IMR-90 (cell line): ENCODE results near the gene RALGAPA1. TPM values are rescaled to one million over a fixed set of nuclear protein-coding genes. Genes with fewer than 3 reads are reported as not detected.
A peak's percentile ranks its signal among the peaks of the same experiment; 100 is the strongest.

ENCODE experiments used
- ATAC-seq: fragments of 200-7000 bp; cut with Tn5 transposase; 2 replicates; pipeline ENCODE4 v1.9.1; 2020; ENCODE audit warnings: low read depth, mild to moderate bottlenecking, moderate library complexity
- BruUV-seq: library from RNA; stranded (reverse); fragments of 400-500 nt; replicated peaks from 2 replicates; lab custom pipeline; 2021; lab: Mats Ljungman, UMichigan
- CTCF ChIA-PET: fragments of 300-600 bp; formaldehyde crosslinking; extraction: SDS; loops from one replicate; lab custom pipeline; 2021; ENCODE audit warnings: antibody characterized with exemption; lab: Yijun Ruan, JAX
- POLR2A ChIA-PET: fragments of 300-600 bp; sonication (Branson Sonifier 250); formaldehyde crosslinking; loops from one replicate; lab custom pipeline; 2022; ENCODE audit warnings: antibody characterized with exemption; ENCODE audit not compliant: unreplicated experiment; lab: Charles Lee
- DNase-seq: peaks from one replicate; pipeline ENCODE4 v3.0.0; 2013
- H2AFZ ChIP-seq: replicated peaks from 2 replicates; pipeline ENCODE3; 2013; ENCODE audit warnings: low read length, mild to moderate bottlenecking; ENCODE audit not compliant: poor library complexity
- H2AK5ac ChIP-seq: 2 replicates; pipeline ENCODE4 v1.6.1; 2013; ENCODE audit warnings: low read depth, low read length, inconsistent platforms
- H2AK9ac ChIP-seq: replicated peaks from 2 replicates; pipeline ENCODE3; 2013; ENCODE audit warnings: mild to moderate bottlenecking, low read depth, low read length, moderate library complexity; ENCODE audit not compliant: poor library complexity
- H2BK120ac ChIP-seq: 2 replicates; pipeline ENCODE4 v1.6.1; 2013; ENCODE audit warnings: low read depth, low read length, inconsistent platforms
- H2BK15ac ChIP-seq: 3 replicates; pipeline ENCODE4 v1.6.1; 2013; ENCODE audit warnings: low read depth, low read length, inconsistent platforms
- H2BK20ac ChIP-seq: 2 replicates; pipeline ENCODE4 v1.6.1; 2013; ENCODE audit warnings: low read depth, mild to moderate bottlenecking, inconsistent platforms, low read length, moderate library complexity
- H2BK5ac ChIP-seq: 2 replicates; pipeline ENCODE4 v1.6.1; 2013; ENCODE audit warnings: mild to moderate bottlenecking, low read depth, low read length, inconsistent platforms; ENCODE audit not compliant: poor library complexity, severe bottlenecking
- H3K14ac ChIP-seq: replicated peaks from 2 replicates; pipeline ENCODE4 v1.6.1; 2013; ENCODE audit warnings: low read depth, low read length, inconsistent platforms
- H3K18ac ChIP-seq: 2 replicates; pipeline ENCODE4 v1.6.1; 2013; ENCODE audit warnings: low read depth, low read length, control low read depth
- H3K23ac ChIP-seq: 2 replicates; pipeline ENCODE4 v1.6.1; 2013; ENCODE audit warnings: low read depth, low read length, inconsistent platforms
- H3K27ac ChIP-seq: 2 replicates; pipeline ENCODE4 v1.5.1; 2013; ENCODE audit warnings: mild to moderate bottlenecking, control low read depth, low read length; ENCODE audit not compliant: insufficient read depth
- H3K27me3 ChIP-seq: 2 replicates; pipeline ENCODE4 v1.6.1; 2013; ENCODE audit warnings: low read length; ENCODE audit not compliant: control insufficient read depth, insufficient read depth
- H3K36me3 ChIP-seq: 2 replicates; pipeline ENCODE4 v1.6.1; 2013; ENCODE audit warnings: low read length, mixed read lengths; ENCODE audit not compliant: control insufficient read depth, insufficient read depth
- H3K4ac ChIP-seq: 2 replicates; pipeline ENCODE4 v1.6.1; 2013; ENCODE audit warnings: low read depth, low read length, inconsistent platforms
- H3K4me1 ChIP-seq: 2 replicates; pipeline ENCODE4 v1.6.1; 2013; ENCODE audit warnings: low read length, mixed read lengths; ENCODE audit not compliant: control insufficient read depth, insufficient read depth
- H3K4me2 ChIP-seq: 2 replicates; pipeline ENCODE4 v1.6.1; 2013; ENCODE audit warnings: low read depth, mild to moderate bottlenecking, control low read depth, low read length, moderate library complexity
- H3K4me3 ChIP-seq: 2 replicates; pipeline ENCODE4 v1.5.1; 2013; ENCODE audit warnings: low read depth, mild to moderate bottlenecking, control low read depth, low read length, moderate library complexity; ENCODE audit not compliant: insufficient read depth
- H3K56ac ChIP-seq: 2 replicates; pipeline ENCODE4 v1.6.1; 2013; ENCODE audit warnings: low read length, inconsistent platforms; ENCODE audit not compliant: insufficient read depth; ENCODE audit errors: extremely low read depth
- H3K79me1 ChIP-seq, 2 experiments: 2 replicates each; pipeline ENCODE4 v1.6.1; 2013; ENCODE audit warnings: low read length in 2 of 2, inconsistent platforms in 1 of 2, low read depth in 1 of 2
- H3K9ac ChIP-seq: 2 replicates; pipeline ENCODE4 v1.6.1; 2013; ENCODE audit warnings: low read depth, low read length, control low read depth
- H3K9me1 ChIP-seq: 2 replicates; pipeline ENCODE4 v1.6.1; 2013; ENCODE audit warnings: low read length, inconsistent platforms; ENCODE audit not compliant: insufficient read depth
- H3K9me3 ChIP-seq: 2 replicates; pipeline ENCODE4 v1.6.1; 2013; ENCODE audit warnings: low read length; ENCODE audit not compliant: control insufficient read depth, insufficient read depth
- H4K20me1 ChIP-seq: 2 replicates; pipeline ENCODE4 v1.6.1; 2013; ENCODE audit warnings: low read length, inconsistent platforms; ENCODE audit not compliant: insufficient read depth
- H4K5ac ChIP-seq: 2 replicates; pipeline ENCODE4 v1.6.1; 2013; ENCODE audit warnings: mild to moderate bottlenecking, low read depth, low read length, control low read depth
- H4K8ac ChIP-seq, 2 experiments: 2 replicates each; pipeline ENCODE4 v1.6.1; 2013; ENCODE audit warnings: low read depth in 2 of 2, low read length in 2 of 2, control low read depth in 1 of 2, inconsistent platforms in 1 of 2
- H4K91ac ChIP-seq: 2 replicates; pipeline ENCODE4 v1.6.1; 2013; ENCODE audit warnings: low read depth, low read length, inconsistent platforms; ENCODE audit not compliant: insufficient read depth
- CHD1 ChIP-seq: IDR thresholded peaks from 2 replicates; pipeline ENCODE4 v1.6.1; 2012; ENCODE audit warnings: low read depth, low read length, improper control_type of control experiment
- FOS ChIP-seq: fragments of 150-350 bp; IDR thresholded peaks from 2 replicates; pipeline ENCODE4 v1.6.1; 2016; ENCODE audit warnings: low read depth, low read length
- RAD21 ChIP-seq: IDR thresholded peaks from 2 replicates; pipeline ENCODE4 v1.6.1; 2012; ENCODE audit warnings: low read length, improper control_type of control experiment
- RCOR1 ChIP-seq: IDR thresholded peaks from 2 replicates; pipeline ENCODE4 v1.6.1; 2012; ENCODE audit warnings: mild to moderate bottlenecking, low read length, improper control_type of control experiment; ENCODE audit not compliant: insufficient replicate concordance
- SMC3 ChIP-seq: fragments of 150-350 bp; IDR thresholded peaks from 2 replicates; pipeline ENCODE4 v1.6.1; 2016; ENCODE audit warnings: low read depth, mild to moderate bottlenecking, antibody characterized with exemption, low read length, moderate library complexity
- WGBS, 2 experiments: methylation state at CpG; one replicate each; pipeline versions ENCODE4 v1.1.5 to v1.1.7; 2013; ENCODE audit warnings: missing lambda C conversion rate in 2 of 2; ENCODE audit not compliant: insufficient read length in 1 of 2; ENCODE audit errors: extremely low coverage in 2 of 2; 5-methylcytosine and 5-hydroxymethylcytosine counted together
- dilution Hi-C: fragments of 300-500 bp; cut with HindIII; formaldehyde crosslinking; loops from one replicate; pipeline ENCODE4 v1.14.3; 2018; ENCODE audit warnings: low sequenced_read_pairs; ENCODE audit not compliant: unreplicated experiment
- in situ Hi-C: fragments of 300-500 bp; cut with MboI; formaldehyde crosslinking; loops from 3 replicates; pipeline ENCODE4 v1.14.3; 2019; ENCODE audit warnings: low sequenced_read_pairs, inconsistent platforms, mixed read lengths
- intact Hi-C: fragments of 100-400 bp; cut with micrococcal nuclease; formaldehyde crosslinking; loops from 2 replicates; pipeline ENCODE4 v1.10.0; 2022
- polyA plus RNA-seq, 3 experiments: library from polyadenylated mRNA; depleted of rRNA; stranded (reverse); fragments of >200 nt; gene quantifications; 2 replicates each; pipeline ENCODE4 v1.2.3, GENCODE V29; 2012; ENCODE audit warnings: low replicate concordance in 1 of 3
- total RNA-seq: library from RNA; depleted of rRNA; stranded (reverse); fragments of >200 nt; gene quantifications from 2 replicates; pipeline ENCODE4 v1.2.3, GENCODE V29; 2012
- TF ChIP-seq, protein P1 (sequence below): fragments of 150-350 bp; IDR thresholded peaks from 2 replicates; pipeline ENCODE4 v1.6.1; 2017; ENCODE audit warnings: mild to moderate bottlenecking, antibody characterized with exemption, low read length, low read depth
- TF ChIP-seq, protein P2 (sequence below): fragments of 150-350 bp; IDR thresholded peaks from 2 replicates; pipeline ENCODE4 v1.6.1; 2016; ENCODE audit warnings: low read depth, mild to moderate bottlenecking, low read length, moderate library complexity, borderline replicate concordance
- TF ChIP-seq, protein P3 (sequence below): conservative IDR thresholded peaks from 2 replicates; pipeline ENCODE4 v1.5.1; 2012; ENCODE audit warnings: mild to moderate bottlenecking, low read depth, low read length, improper control_type of control experiment

Gene RALGAPA1
- total and polyA plus RNA-seq, 2 of the 4 experiments (the other 2 are of a cell fraction) = 5.1 to 25.6 TPM

DNA sequence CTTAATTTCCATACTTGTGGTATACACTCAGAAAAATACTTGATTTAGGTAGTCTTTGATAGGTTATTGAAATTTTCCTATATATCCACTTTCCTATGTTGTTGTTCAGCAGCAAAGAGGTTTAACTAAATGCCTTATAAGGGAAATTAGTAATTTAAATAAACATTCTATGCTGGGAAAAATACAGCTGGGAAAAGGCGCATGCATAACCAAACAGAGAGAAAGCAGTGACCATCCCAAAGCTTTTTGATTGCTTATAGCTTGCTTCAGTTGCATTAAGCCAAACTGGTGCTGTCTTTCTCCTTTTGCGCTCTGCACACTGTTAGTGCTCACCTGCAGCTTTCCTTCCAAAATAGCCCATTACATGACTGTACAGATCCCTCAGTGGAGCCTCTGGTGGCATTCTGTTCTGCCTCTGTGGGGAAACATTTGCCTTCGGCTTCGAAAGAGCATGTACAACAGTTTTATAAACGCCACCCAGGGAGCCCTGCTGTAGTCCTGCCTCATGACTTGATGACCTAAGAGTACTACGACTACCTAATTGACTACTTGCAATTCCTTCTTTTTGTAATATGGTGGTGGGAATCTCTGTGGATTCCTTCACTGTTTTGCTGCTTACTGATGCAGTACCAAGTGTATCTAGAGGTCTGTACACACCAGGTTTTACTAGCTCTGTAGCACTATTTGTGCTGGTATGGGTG lies 120.8 kb downstream of the RALGAPA1 start (continued):
- no peak for TF ChIP-seq RCOR1
- no peak for TF ChIP-seq CHD1

DNA sequence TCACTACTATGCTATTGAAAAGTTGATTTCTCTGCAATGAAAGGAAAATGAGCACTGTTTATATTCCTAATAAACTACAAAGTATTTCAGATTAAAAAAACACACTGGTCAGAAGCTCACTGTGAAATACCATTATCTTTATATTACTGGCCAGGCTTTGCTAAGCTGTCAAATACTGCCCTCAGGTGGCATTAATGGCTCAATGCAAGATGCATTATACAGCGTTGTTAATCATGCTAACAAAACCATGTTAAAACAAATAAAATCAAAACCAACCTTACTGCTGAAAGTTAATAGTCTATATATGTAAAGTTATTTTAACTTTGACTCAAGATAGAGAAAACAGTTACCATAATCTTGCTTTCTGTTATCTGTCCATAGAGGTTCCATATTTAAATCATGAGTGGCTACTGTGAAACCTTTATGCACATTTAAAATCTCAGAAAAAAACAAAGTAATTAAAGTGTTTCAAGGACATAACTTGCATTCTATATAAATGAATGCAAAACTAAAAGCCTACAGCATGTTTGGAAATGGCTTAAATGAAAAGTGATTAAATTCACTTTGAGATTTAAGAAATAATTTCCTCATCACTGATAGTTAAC lies 121.7 kb downstream of the RALGAPA1 start:
- ATAC-seq = peak; percentile 93
- TF ChIP-seq, protein P1, sequence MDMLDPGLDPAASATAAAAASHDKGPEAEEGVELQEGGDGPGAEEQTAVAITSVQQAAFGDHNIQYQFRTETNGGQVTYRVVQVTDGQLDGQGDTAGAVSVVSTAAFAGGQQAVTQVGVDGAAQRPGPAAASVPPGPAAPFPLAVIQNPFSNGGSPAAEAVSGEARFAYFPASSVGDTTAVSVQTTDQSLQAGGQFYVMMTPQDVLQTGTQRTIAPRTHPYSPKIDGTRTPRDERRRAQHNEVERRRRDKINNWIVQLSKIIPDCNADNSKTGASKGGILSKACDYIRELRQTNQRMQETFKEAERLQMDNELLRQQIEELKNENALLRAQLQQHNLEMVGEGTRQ = no peak
- peak; percentile 94 for TF ChIP-seq RAD21
- TF ChIP-seq SMC3 = peak; percentile 87
- TF ChIP-seq FOS = no peak
- TF ChIP-seq, protein P2, sequence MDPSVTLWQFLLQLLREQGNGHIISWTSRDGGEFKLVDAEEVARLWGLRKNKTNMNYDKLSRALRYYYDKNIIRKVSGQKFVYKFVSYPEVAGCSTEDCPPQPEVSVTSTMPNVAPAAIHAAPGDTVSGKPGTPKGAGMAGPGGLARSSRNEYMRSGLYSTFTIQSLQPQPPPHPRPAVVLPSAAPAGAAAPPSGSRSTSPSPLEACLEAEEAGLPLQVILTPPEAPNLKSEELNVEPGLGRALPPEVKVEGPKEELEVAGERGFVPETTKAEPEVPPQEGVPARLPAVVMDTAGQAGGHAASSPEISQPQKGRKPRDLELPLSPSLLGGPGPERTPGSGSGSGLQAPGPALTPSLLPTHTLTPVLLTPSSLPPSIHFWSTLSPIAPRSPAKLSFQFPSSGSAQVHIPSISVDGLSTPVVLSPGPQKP = no peak
- TF ChIP-seq, protein P3, sequence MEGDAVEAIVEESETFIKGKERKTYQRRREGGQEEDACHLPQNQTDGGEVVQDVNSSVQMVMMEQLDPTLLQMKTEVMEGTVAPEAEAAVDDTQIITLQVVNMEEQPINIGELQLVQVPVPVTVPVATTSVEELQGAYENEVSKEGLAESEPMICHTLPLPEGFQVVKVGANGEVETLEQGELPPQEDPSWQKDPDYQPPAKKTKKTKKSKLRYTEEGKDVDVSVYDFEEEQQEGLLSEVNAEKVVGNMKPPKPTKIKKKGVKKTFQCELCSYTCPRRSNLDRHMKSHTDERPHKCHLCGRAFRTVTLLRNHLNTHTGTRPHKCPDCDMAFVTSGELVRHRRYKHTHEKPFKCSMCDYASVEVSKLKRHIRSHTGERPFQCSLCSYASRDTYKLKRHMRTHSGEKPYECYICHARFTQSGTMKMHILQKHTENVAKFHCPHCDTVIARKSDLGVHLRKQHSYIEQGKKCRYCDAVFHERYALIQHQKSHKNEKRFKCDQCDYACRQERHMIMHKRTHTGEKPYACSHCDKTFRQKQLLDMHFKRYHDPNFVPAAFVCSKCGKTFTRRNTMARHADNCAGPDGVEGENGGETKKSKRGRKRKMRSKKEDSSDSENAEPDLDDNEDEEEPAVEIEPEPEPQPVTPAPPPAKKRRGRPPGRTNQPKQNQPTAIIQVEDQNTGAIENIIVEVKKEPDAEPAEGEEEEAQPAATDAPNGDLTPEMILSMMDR = peak; percentile 92

More for the DNA sequence above, 121.7 kb downstream of the RALGAPA1 start:
- Histone ChIP-seq H3K27ac (no peak overlapping the region), H4K5ac (no peak overlapping the region), H4K20me1 (no peaks in the 10 kb centered on the region), H3K9me3 (no peaks in the 10 kb centered on the region), H3K4me1 (peaks cover 4% of the 10 kb centered on the region), H3K36me3 (no peaks in the 10 kb centered on the region), H3K14ac (no peak overlapping the region), H3K9ac (no peak overlapping the region), H3K4me2 (no peak overlapping the region), H4K8ac (no peak overlapping the region), H3K18ac (no peak overlapping the region), H2AK5ac (no peak overlapping the region), H3K4me3 (no peak overlapping the region), H2BK15ac (no peak overlapping the region), H2AFZ (no peak overlapping the region), H3K23ac (no peak overlapping the region), H2AK9ac (no peak overlapping the region), H2BK5ac (no peak overlapping the region), H4K91ac (no peak overlapping the region), H3K27me3 (no peaks in the 10 kb centered on the region), H3K4ac (no peak overlapping the region), H3K79me1 (no peaks in the 10 kb centered on the region), H3K56ac (no peak overlapping the region), H2BK120ac (no peak overlapping the region), H2BK20ac (no peak overlapping the region), H3K9me1 (no peaks in the 10 kb centered on the region)
- BruUV-seq = no TSS peak
- WGBS, 2 experiments = no CpG with 5 or more reads among the region's 1 CpG
- peak; percentile 68 for DNase-seq
- CTCF ChIA-PET = interaction anchor here (0.5 to 1.0 kb wide), 5 partner anchors 32 to 532 kb away, joined by 3 read pairs; partner anchors contain the start of gene PSMA6
- in situ Hi-C loops (loop anchor here (10.0 kb wide), 2 partner anchors 263 to 543 kb away; no protein-coding TSS in a partner anchor), intact Hi-C loops (loop anchor here (1.0 to 5.0 kb wide), 5 partner anchors 120 to 545 kb away; partner anchors contain the start of genes INSM2 and RALGAPA1), dilution Hi-C loops (loop anchor here (25.0 kb wide), 1 partner anchor 250 kb away; no protein-coding TSS in a partner anchor)
- POLR2A ChIA-PET = no interaction called here
